Muscle of arm (tissue), 12 donors: Measurements from ENCODE around the gene GLYR1. TPM values are rescaled to one million over a fixed set of nuclear protein-coding genes. Genes with fewer than 3 reads are reported as not detected.

Source experiments
- DNase-seq: peaks from one replicate; pipeline ENCODE4 v3.0.0-alpha.2; 2013
- polyA plus RNA-seq, 12 donors: library from polyadenylated mRNA; unstranded; fragments of 120-200 nt; gene quantifications; one replicate each; pipeline ENCODE4 v1.2.1, GENCODE V29; 2013; ENCODE audit not compliant: insufficient read length in 12 of 12

The GLYR1 gene
- polyA plus RNA-seq, 12 donors: 47.7 to 64.0 (median 56.2) TPM; not detected in 1

- DNase-seq: no peak
Measured at GRCh38 chr16:4813251-4814003, 33.7 kb downstream of the GLYR1 start.

GRCh38 chr16:4811773-4812172, 35.3 kb downstream of the GLYR1 start:
- DNase-seq: no peak

- DNase-seq: no peak
Measured at GRCh38 chr16:4811242-4811641, 35.8 kb downstream of the GLYR1 start.

- DNase-seq: no peak
Measured at GRCh38 chr16:4806280-4806679, 40.8 kb downstream of the GLYR1 start.

GRCh38 chr16:4805231-4805630, 41.9 kb downstream of the GLYR1 start:
- DNase-seq: no peak

- no peak for DNase-seq
Measured at GRCh38 chr16:4803898-4804762, 43.0 kb downstream of the GLYR1 start.

GRCh38 chr16:4803401-4803844, 43.7 kb downstream of the GLYR1 start:
- no peak for DNase-seq

GRCh38 chr16:4802659-4803287, 44.3 kb downstream of the GLYR1 start:
- DNase-seq: peak; percentile 91

GRCh38 chr16:4801962-4802658, 45.0 kb downstream of the GLYR1 start, which contains the start of gene ROGDI:
Gene ROGDI (minus strand): TSS chr16:4802633. CDS start chr16:4802571, 62 bp downstream.
- no peak for DNase-seq

- DNase-seq: no peak
Measured at GRCh38 chr16:4801051-4801961, 45.8 kb downstream of the GLYR1 start.

- no peak for DNase-seq
Measured at GRCh38 chr16:4800290-4801041, 46.6 kb downstream of the GLYR1 start.

GRCh38 chr16:4799171-4799855, 47.8 kb downstream of the GLYR1 start:
- DNase-seq: no peak

GRCh38 chr16:4798456-4798855, 48.6 kb downstream of the GLYR1 start:
- no peak for DNase-seq

GRCh38 chr16:4797805-4798252, 49.3 kb downstream of the GLYR1 start:
- DNase-seq: no peak

- DNase-seq: no peak
Measured at GRCh38 chr16:4796982-4797804, 49.9 kb downstream of the GLYR1 start.

GRCh38 chr16:4795828-4796572, 51.1 kb downstream of the GLYR1 start:
- DNase-seq: no peak

GRCh38 chr16:4795181-4795827, 51.8 kb downstream of the GLYR1 start, which contains the start of gene SMIM22:
Gene SMIM22 (plus strand): TSS chr16:4795369. CDS start chr16:4795735, 366 bp downstream.
- no peak for DNase-seq
